GM10266 (cell line): ENCODE data around the gene SAMD9.
A peak's percentile ranks its signal among the peaks of the same experiment; 100 is the strongest.

Experiments
- DNase-seq: peaks from one replicate; pipeline ENCODE4 v3.0.0; 2012; ENCODE audit errors: extremely low spot score
- TF ChIP-seq, protein P1 (sequence below): IDR thresholded peaks from 2 replicates; pipeline ENCODE4 v1.5.1; 2012; ENCODE audit warnings: mild to moderate bottlenecking, low read depth; ENCODE audit not compliant: control insufficient read depth, insufficient read depth; ENCODE audit errors: missing control alignments

Gene SAMD9

DNA sequence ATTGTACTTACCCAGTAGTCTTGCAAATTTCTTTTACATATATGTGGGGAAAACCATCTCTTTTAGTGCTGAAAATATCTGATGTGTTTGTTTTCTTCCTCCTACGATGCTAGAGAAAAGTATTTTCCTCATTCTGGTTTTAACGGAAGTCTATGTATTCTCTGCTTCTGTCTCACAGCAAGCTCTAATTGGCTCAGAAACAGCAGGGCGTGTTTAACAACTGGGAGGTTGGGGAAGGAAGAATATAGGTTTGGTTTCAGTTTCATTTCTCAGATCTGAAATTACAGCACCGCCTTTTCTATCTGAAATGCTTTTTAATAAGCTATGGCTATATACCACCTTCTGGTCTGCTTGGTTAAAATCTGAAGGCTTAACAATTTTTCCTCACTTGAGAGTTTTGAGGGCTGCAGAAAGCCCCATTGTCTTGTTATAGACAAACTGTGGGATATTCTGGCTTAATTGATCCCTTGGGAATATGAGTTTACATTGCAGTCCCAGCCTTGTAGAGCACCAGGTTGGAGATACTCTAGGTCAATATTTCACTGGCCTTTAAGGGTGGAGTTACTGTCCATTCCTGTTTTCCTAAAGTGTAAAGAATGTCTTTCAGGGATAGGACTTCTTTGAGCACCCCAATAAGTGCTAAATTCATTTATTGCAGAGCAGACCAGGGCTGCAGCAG is at the start of gene SAMD9:
TSS of gene SAMD9 (minus strand) at position 128 of the 679 bp plus-strand sequence. CDS start 11,882 bp downstream, outside the sequence.
- TF ChIP-seq, protein P1, sequence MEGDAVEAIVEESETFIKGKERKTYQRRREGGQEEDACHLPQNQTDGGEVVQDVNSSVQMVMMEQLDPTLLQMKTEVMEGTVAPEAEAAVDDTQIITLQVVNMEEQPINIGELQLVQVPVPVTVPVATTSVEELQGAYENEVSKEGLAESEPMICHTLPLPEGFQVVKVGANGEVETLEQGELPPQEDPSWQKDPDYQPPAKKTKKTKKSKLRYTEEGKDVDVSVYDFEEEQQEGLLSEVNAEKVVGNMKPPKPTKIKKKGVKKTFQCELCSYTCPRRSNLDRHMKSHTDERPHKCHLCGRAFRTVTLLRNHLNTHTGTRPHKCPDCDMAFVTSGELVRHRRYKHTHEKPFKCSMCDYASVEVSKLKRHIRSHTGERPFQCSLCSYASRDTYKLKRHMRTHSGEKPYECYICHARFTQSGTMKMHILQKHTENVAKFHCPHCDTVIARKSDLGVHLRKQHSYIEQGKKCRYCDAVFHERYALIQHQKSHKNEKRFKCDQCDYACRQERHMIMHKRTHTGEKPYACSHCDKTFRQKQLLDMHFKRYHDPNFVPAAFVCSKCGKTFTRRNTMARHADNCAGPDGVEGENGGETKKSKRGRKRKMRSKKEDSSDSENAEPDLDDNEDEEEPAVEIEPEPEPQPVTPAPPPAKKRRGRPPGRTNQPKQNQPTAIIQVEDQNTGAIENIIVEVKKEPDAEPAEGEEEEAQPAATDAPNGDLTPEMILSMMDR = no peak
- DNase-seq = peak; percentile 74

DNA sequence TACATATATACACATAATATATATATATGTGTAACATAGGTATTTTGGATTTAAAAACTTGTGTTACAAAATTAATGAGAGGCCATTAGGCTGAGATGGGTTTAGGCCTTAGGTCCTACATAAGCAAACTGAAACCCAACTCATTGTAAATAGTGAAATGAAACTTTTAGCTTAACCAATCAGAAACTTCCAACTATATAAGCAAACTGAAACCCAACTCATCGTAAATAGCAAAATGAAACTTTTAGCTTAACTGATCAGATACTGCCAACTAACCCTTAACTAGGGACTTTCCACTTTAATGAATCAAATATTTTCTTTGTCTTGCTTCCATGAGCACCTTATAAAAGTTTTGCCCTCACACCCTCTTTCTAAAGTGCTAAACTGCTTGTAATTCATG is 47.7 kb upstream of the SAMD9 start:
- peak; percentile 10 for DNase-seq
- TF ChIP-seq, protein P1 = no peak

DNA sequence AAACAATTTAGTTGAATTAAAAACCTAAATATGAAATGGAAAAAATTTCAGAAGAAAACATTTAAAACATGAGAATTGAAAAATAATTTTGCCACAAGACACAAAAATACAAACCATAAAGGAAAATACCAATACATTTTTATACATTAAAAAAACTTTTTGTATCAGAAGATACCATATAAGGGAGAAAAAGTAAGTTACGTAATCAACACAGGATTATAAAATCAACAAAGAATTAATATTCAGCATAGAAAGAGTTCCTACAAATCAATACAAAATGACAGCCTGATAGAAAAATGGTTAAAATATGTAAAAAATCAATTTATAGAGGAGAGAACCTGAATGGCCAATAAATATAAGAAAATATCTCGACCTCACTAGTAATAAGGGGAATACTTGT is 47.0 kb upstream of the SAMD9 start:
- TF ChIP-seq, protein P1 = no peak
- DNase-seq = no peak

DNA sequence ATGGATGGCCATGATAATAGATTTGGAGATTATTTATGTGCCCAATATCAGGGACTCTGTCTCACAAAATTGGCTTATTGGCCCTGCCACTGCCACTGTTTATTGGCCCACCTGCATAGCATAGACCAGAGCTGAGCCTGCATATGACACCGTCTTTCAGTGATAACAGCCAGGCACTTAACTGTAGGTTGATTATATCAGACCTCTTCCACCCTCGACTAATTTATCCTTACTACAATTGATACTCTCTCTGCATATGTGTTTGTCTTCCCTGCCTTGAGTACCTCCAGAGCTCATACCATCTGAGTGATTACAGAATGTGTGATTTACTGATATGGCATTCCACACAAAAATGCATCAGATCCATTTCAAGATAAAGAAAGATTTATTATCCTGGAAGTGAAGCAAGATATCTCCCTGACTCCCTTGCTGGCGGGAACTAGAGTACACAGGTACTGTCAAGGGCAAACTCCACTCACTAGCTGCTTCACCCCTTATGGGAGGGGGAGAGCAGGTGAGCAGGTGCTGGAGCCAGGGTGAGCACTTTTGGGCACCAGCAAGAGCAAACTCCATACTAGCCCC is 43.5 kb upstream of the SAMD9 start:
- no peak for DNase-seq
- TF ChIP-seq, protein P1 = no peak

DNA sequence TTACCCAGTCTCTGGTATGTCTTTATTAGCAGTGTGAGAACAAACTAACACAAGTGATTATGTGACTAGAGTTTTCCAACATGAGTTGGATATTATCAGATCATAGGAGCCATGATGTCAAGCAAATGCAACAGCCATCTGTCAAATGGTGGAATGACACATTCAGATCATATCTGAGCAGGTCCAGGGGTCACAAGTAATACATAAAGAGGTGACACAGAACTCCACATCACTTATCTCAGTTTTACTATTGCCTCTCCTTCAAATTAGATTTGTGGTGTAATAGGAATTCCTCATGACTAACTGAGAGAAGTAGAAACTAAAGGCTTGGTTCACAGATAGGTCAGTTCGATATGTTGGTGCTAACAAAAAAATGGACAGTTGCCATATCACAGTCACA is 42.6 kb upstream of the SAMD9 start:
- TF ChIP-seq, protein P1 = no peak
- DNase-seq = no peak

DNA sequence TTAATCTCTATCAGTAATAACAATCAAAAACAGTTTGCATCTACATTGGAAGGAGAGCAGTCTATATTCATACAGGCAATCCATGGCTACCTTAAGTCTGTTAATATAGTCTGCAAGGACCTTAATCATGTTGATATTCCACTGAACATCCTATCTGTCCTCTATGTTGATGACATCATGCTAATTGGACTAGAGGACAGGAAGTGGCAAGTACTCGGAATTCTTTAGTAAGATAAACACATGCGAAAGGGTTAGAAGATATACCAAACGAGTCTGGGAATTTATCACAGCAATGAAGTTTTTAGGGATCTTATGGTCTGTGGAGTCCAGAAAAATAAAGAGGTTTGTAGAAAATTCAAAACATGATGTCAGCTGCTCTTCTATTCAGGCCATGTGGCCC is 41.7 kb upstream of the SAMD9 start:
- DNase-seq = no peak

DNA sequence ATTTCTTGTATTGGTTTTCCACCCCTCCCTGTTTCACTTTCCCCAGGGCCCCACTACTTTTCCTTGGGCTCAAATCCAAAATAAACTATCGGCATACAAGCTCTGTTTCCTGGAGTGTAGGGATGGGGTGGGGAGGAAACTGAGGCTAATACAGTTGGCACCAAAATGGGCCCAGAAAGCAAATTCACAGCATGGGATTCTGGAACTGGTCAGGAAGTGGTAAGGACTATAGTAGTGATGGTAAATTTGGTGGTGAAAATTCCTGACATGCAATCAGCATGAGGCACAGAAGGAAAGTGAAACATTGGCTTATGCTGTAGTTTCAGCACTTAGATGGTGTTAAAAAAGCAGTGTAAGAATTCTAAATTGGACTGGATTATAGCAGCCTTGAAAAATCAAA is 39.1 kb upstream of the SAMD9 start:
- TF ChIP-seq, protein P1 = no peak
- DNase-seq = no peak

More for the DNA sequence above, 41.7 kb upstream of the SAMD9 start:
- TF ChIP-seq, protein P1 = no peak
